Mesenchymal stem cell (in vitro differentiated cells and primary cell): ENCODE data around the gene GP9.

Source experiments
- DNase-seq: peaks from one replicate; pipeline ENCODE4 v3.0.0-alpha.2; 2013
- H2AFZ ChIP-seq: one replicate; pipeline ENCODE4 v1.6.1; 2013; ENCODE audit warnings: low read depth, mild to moderate bottlenecking, control low read depth, inconsistent platforms, low read length, moderate library complexity
- H2AK5ac ChIP-seq: 2 replicates; pipeline ENCODE4 v1.6.1; 2013; ENCODE audit warnings: low read length, moderate library complexity, mild to moderate bottlenecking, inconsistent platforms; ENCODE audit not compliant: severe bottlenecking
- H2BK120ac ChIP-seq: one replicate; pipeline ENCODE4 v1.6.1; 2013; ENCODE audit warnings: low read depth, mild to moderate bottlenecking, inconsistent platforms, low read length, moderate library complexity
- H2BK12ac ChIP-seq, 2 experiments: one replicate each; pipeline ENCODE4 v1.6.1; 2013; ENCODE audit warnings: inconsistent platforms in 2 of 2, low read length in 2 of 2, mild to moderate bottlenecking in 2 of 2, moderate library complexity in 2 of 2, control low read depth in 1 of 2
- H2BK15ac ChIP-seq: one replicate; pipeline ENCODE4 v1.6.1; 2013; ENCODE audit warnings: mild to moderate bottlenecking, low read depth, inconsistent platforms; ENCODE audit not compliant: poor library complexity, severe bottlenecking
- H2BK5ac ChIP-seq: 2 replicates; pipeline ENCODE4 v1.6.1; 2013; ENCODE audit warnings: low read depth, mild to moderate bottlenecking, low read length, control low read depth, inconsistent platforms; ENCODE audit not compliant: poor library complexity, severe bottlenecking
- H3K14ac ChIP-seq, 2 experiments: one replicate each; pipeline ENCODE4 v1.6.1; 2013; ENCODE audit warnings: inconsistent platforms in 2 of 2, low read length in 2 of 2, control low read depth in 1 of 2, mild to moderate bottlenecking in 1 of 2, moderate library complexity in 1 of 2
- H3K18ac ChIP-seq, 2 experiments: one replicate each; pipeline ENCODE4 v1.6.1; 2013; ENCODE audit warnings: inconsistent platforms in 2 of 2, low read length in 2 of 2, control low read depth in 1 of 2, low read depth in 1 of 2, mild to moderate bottlenecking in 1 of 2
- H3K23ac ChIP-seq, 2 experiments: one replicate each; pipeline ENCODE4 v1.6.1; 2013; ENCODE audit warnings: inconsistent platforms in 2 of 2, low read length in 2 of 2, mild to moderate bottlenecking in 2 of 2, moderate library complexity in 2 of 2, control low read depth in 1 of 2
- H3K27ac ChIP-seq: 2 replicates; pipeline ENCODE4 v1.5.1; 2013; ENCODE audit warnings: mild to moderate bottlenecking, moderate library complexity, low read length, control low read depth, inconsistent platforms; ENCODE audit not compliant: poor library complexity, severe bottlenecking
- H3K27me3 ChIP-seq, 2 experiments: 2 replicates each; pipeline versions ENCODE4 v1.6.1 to v1.7.0; 2013; ENCODE audit warnings: low read length in 2 of 2, mild to moderate bottlenecking in 2 of 2, moderate library complexity in 2 of 2, control low read depth in 1 of 2, inconsistent platforms in 1 of 2; ENCODE audit not compliant: control insufficient read depth in 1 of 2, insufficient read depth in 1 of 2
- H3K36me3 ChIP-seq, 2 experiments: 2 replicates each; pipeline versions ENCODE4 v1.6.1 to v1.7.0; 2013; ENCODE audit warnings: low read length in 2 of 2, control low read depth in 1 of 2, inconsistent platforms in 1 of 2, low read depth in 1 of 2, mild to moderate bottlenecking in 1 of 2; ENCODE audit not compliant: insufficient read depth in 2 of 2, control insufficient read depth in 1 of 2
- H3K4ac ChIP-seq, 2 experiments: one replicate each; pipeline ENCODE4 v1.6.1; 2013; ENCODE audit warnings: inconsistent platforms in 2 of 2, low read length in 2 of 2, mild to moderate bottlenecking in 2 of 2, moderate library complexity in 2 of 2, control low read depth in 1 of 2, low read depth in 1 of 2
- H3K4me1 ChIP-seq: 2 replicates; pipeline ENCODE4 v1.6.1; 2013; ENCODE audit warnings: low read depth, low read length, control low read depth; ENCODE audit not compliant: control insufficient read depth, insufficient read depth
- H3K4me2 ChIP-seq: 2 replicates; pipeline ENCODE4 v1.6.1; 2013; ENCODE audit warnings: low read length, mild to moderate bottlenecking, inconsistent platforms; ENCODE audit not compliant: poor library complexity, severe bottlenecking
- H3K4me3 ChIP-seq, 2 experiments: 2 replicates each; pipeline versions ENCODE4 v1.5.1 to v1.7.0; 2013; ENCODE audit warnings: low read length in 2 of 2, mild to moderate bottlenecking in 2 of 2, control low read depth in 1 of 2, low read depth in 1 of 2; ENCODE audit not compliant: insufficient read depth in 1 of 2
- H3K79me1 ChIP-seq: replicated peaks from 2 replicates; pipeline ENCODE4 v1.6.1; 2013; ENCODE audit warnings: mild to moderate bottlenecking, control low read depth, low read length, inconsistent platforms; ENCODE audit not compliant: poor library complexity, severe bottlenecking
- H3K9ac ChIP-seq: 2 replicates; pipeline ENCODE4 v1.7.0; 2013; ENCODE audit warnings: mild to moderate bottlenecking, low read length, moderate library complexity
- H3K9me3 ChIP-seq: 2 replicates; pipeline ENCODE4 v1.7.0; 2013; ENCODE audit warnings: mild to moderate bottlenecking, low read length; ENCODE audit not compliant: control insufficient read depth
- H4K8ac ChIP-seq: one replicate; pipeline ENCODE4 v1.6.1; 2013; ENCODE audit warnings: inconsistent platforms, mild to moderate bottlenecking, low read length, moderate library complexity
- H4K91ac ChIP-seq: one replicate; pipeline ENCODE4 v1.6.1; 2013; ENCODE audit warnings: mild to moderate bottlenecking, low read length, inconsistent platforms
- WGBS: methylation state at CpG from one replicate; pipeline ENCODE4 v1.1.7; 2013; ENCODE audit warnings: mixed read lengths; 5-methylcytosine and 5-hydroxymethylcytosine counted together

The GP9 gene

GRCh38 chr3:129015388-129016105 lies 45.0 kb upstream of the GP9 start:
- 80% methylated on average over 19 of the region's 19 CpGs for WGBS
- Histone ChIP-seq H3K23ac (peak overlapping the region in 1 of 2 experiments; percentile 9), H3K36me3 (no peaks in the 10 kb centered on the region), H4K91ac (peak overlapping the region; percentile 30), H2BK5ac (no peak overlapping the region), H3K27ac (no peak overlapping the region), H3K79me1 (no peaks in the 10 kb centered on the region), H3K27me3 (peaks cover 33 to 39% of the 10 kb centered on the region in 2 experiments), H4K8ac (no peak overlapping the region), H3K14ac (no peak overlapping the region), H2BK12ac (peak overlapping the region in 1 of 2 experiments; percentile 15), H2BK120ac (no peak overlapping the region), H3K9ac (no peak overlapping the region), H3K9me3 (no peaks in the 10 kb centered on the region), H3K18ac (peak overlapping the region in 1 of 2 experiments; percentile 12), H2AK5ac (no peak overlapping the region), H3K4ac (peak overlapping the region in 1 of 2 experiments; percentile 47), H3K4me1 (no peaks in the 10 kb centered on the region), H3K4me3 (no peak overlapping the region), H2BK15ac (no peak overlapping the region), H2AFZ (no peak overlapping the region), H3K4me2 (no peak overlapping the region)
- peak; percentile 47 for DNase-seq

DNA sequence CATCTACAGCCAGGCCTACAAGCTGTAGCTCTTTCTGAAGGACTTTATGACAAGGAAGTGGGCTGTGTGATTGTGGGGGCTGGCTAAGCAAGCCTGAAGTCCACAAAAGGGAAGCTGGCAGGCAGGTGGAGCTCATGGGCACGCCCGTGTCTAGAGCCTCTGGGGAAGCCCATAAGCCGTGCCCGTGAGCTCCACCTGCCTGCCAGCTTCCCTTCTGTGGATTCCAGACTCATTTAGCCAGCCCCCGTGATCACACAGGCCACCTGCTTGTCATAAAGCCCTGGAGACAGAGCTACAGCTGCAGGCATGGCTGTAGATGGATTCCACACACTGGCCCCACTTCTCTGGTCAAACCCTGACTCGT lies 44.2 kb upstream of the GP9 start:
- peaks cover 4% of the 10 kb centered on the region for H3K4me1 ChIP-seq
- WGBS, result 72% methylated on average over 6 of the region's 6 CpGs
- H3K79me1 ChIP-seq, result no peaks in the 10 kb centered on the region
- H3K36me3 ChIP-seq, result no peaks in the 10 kb centered on the region
- H3K14ac ChIP-seq, result no peak overlapping the region
- H2BK12ac ChIP-seq, result peak overlapping the region; percentile 15 to 25
- no peak overlapping the region for H2BK15ac ChIP-seq
- no peak overlapping the region for H3K27ac ChIP-seq
- H3K23ac ChIP-seq, result peak overlapping the region in 1 of 2 experiments; percentile 35
- no peaks in the 10 kb centered on the region for H3K9me3 ChIP-seq
- H3K4ac ChIP-seq, result peak overlapping the region in 1 of 2 experiments; percentile 11
- peak overlapping the region; percentile 7 for H4K8ac ChIP-seq
- H3K9ac ChIP-seq, result no peak overlapping the region
- H3K4me3 ChIP-seq, result no peak overlapping the region
- no peak overlapping the region for H2AFZ ChIP-seq
- peaks cover 37 to 39% of the 10 kb centered on the region in 2 experiments for H3K27me3 ChIP-seq
- H4K91ac ChIP-seq, result no peak overlapping the region
- no peak for DNase-seq
- H2AK5ac ChIP-seq, result no peak overlapping the region
- no peak overlapping the region for H3K4me2 ChIP-seq
- H3K18ac ChIP-seq, result peak overlapping the region in 1 of 2 experiments; percentile 50
- H2BK5ac ChIP-seq, result no peak overlapping the region
- H2BK120ac ChIP-seq, result no peak overlapping the region

GRCh38 chr3:129016720-129017483 lies 43.7 kb upstream of the GP9 start:
- Histone ChIP-seq H3K27ac (no peak overlapping the region), H4K8ac (peak overlapping the region; percentile 7), H3K27me3 (peaks cover 36 to 38% of the 10 kb centered on the region in 2 experiments), H3K9ac (peak overlapping the region; percentile 11), H2BK15ac (no peak overlapping the region), H3K14ac (no peak overlapping the region), H3K4me2 (no peak overlapping the region), H3K9me3 (no peaks in the 10 kb centered on the region), H2AFZ (no peak overlapping the region), H4K91ac (no peak overlapping the region), H3K36me3 (no peaks in the 10 kb centered on the region), H3K4ac (no peak overlapping the region), H3K4me1 (peaks cover 4% of the 10 kb centered on the region), H3K18ac (no peak overlapping the region), H3K79me1 (no peaks in the 10 kb centered on the region), H3K23ac (no peak overlapping the region), H3K4me3 (no peak overlapping the region), H2BK120ac (no peak overlapping the region), H2AK5ac (no peak overlapping the region), H2BK12ac (peak overlapping the region; percentile 15 to 25), H2BK5ac (no peak overlapping the region)
- 97% methylated on average over 14 of the region's 14 CpGs for WGBS
- peak; percentile 46 for DNase-seq

- Histone ChIP-seq H2BK15ac (no peak overlapping the region), H3K27ac (no peak overlapping the region), H3K36me3 (no peaks in the 10 kb centered on the region), H3K4ac (no peak overlapping the region), H2BK12ac (no peak overlapping the region), H4K8ac (no peak overlapping the region), H3K4me3 (no peak overlapping the region), H3K9ac (no peak overlapping the region), H3K23ac (no peak overlapping the region), H3K4me1 (peaks cover 4% of the 10 kb centered on the region), H2BK120ac (no peak overlapping the region), H2AK5ac (no peak overlapping the region), H3K27me3 (peaks cover 36 to 38% of the 10 kb centered on the region in 2 experiments), H3K4me2 (no peak overlapping the region), H2BK5ac (no peak overlapping the region), H3K18ac (no peak overlapping the region), H4K91ac (no peak overlapping the region), H3K79me1 (no peaks in the 10 kb centered on the region), H2AFZ (no peak overlapping the region), H3K14ac (peak overlapping the region in 1 of 2 experiments; percentile 58), H3K9me3 (no peaks in the 10 kb centered on the region)
- DNase-seq, result no peak
- WGBS, result 81% methylated on average over 6 of the region's 7 CpGs
Measured at GRCh38 chr3:129017484-129017899, 43.1 kb upstream of the GP9 start.
